Measurements from ENCODE around the gene GTF3C1.
A peak's percentile ranks its signal among the peaks of the same experiment; 100 is the strongest.

Gene GTF3C1

DNA sequence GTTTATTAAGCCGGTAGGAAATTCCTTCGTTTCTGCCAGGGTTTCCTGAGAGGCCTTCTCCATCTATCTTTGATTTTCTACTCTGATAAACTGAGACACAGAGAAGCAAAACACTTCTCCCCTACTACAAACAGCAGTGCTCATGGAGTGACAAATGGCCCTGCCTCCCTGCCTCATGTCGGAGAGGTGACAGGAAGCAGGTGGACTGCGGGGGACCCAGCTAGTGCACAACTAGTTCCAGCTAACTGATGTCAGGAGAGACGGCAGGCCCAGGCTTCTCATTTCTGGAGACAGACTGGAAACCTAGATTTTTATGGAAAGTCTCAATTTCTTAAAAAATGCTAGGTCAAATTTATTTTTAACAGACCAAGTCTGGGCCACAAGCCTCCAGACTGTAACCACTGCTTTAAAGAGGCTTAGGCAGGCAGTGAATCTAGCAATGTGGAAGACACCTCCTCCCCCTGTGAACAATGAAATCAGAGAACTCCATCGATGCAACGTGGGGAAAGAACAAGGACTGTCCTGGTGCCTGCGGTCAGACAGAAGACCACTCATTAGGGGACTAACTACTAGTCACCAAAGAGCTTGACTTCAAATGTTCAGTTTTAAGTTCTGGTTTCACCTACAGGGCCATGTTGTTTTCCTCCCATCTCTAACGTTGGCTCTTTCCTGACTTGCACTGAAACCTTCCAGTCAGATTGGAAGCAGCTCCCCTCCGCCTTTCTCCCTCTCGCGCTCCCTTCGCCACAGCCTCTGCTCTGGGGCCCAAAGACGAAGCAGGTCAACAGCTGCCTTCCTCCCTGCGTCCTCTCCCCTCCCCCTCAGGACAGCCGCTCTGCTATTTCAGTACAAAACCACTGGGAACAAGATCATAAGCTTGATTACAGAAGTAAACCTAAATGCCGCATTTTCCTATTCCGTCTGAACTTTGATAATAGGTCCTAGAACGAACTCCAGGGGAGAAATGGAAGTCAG lies 17.6 kb downstream of the GTF3C1 start:
- H3K27ac ChIP-seq: no peak overlapping the region
- TF ChIP-seq ZFX (IDR thresholded peaks at IDR 0.05): no peak
- TF ChIP-seq, protein P1, sequence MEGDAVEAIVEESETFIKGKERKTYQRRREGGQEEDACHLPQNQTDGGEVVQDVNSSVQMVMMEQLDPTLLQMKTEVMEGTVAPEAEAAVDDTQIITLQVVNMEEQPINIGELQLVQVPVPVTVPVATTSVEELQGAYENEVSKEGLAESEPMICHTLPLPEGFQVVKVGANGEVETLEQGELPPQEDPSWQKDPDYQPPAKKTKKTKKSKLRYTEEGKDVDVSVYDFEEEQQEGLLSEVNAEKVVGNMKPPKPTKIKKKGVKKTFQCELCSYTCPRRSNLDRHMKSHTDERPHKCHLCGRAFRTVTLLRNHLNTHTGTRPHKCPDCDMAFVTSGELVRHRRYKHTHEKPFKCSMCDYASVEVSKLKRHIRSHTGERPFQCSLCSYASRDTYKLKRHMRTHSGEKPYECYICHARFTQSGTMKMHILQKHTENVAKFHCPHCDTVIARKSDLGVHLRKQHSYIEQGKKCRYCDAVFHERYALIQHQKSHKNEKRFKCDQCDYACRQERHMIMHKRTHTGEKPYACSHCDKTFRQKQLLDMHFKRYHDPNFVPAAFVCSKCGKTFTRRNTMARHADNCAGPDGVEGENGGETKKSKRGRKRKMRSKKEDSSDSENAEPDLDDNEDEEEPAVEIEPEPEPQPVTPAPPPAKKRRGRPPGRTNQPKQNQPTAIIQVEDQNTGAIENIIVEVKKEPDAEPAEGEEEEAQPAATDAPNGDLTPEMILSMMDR (conservative IDR thresholded peaks at IDR 0.05): no peak

DNA sequence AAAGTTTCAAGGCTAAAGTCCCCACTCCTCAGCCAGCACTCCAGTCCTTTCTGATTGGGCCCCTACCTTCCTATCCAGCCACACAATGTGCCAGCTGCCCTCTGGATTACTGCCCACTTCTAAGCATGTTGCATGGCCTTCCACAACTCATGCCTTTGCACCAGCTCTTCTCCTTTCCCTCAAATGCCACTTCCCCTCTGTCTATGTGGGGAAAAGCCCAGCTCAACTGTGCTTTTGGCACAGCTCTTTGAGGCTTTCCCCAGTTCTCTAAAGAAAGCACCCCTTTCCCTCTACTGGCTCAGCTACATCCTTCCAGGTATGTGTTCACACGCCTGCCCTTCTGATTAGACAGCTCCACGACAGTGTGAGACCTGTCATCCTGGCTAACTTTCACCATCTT lies 18.5 kb downstream of the GTF3C1 start:
- H3K27ac ChIP-seq: no peak overlapping the region
- TF ChIP-seq ZFX (IDR thresholded peaks at IDR 0.05): no peak
- TF ChIP-seq, protein P1 (conservative IDR thresholded peaks at IDR 0.05): no peak

DNA sequence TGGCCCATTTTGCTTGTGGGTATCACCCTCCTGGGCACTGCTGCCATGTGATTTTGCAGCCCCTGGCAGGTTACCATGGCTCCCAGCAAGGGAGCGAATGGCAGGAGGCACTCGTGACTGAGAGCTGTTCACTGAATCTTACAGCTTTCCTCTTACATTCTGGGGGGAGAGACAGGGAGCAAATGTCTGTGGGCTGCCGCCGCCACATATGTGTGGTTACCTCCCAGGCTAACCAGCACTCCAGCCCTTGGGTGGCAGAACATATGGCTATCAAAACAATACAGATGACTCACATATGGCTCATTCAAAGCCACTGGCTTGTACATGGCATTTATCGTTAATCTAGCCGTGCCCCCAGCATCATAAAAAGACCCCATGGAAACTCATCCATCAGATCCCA lies 19.8 kb downstream of the GTF3C1 start:
- TF ChIP-seq ZFX (IDR thresholded peaks at IDR 0.05): no peak
- H3K27ac ChIP-seq: peak overlapping the region; percentile 66

DNA sequence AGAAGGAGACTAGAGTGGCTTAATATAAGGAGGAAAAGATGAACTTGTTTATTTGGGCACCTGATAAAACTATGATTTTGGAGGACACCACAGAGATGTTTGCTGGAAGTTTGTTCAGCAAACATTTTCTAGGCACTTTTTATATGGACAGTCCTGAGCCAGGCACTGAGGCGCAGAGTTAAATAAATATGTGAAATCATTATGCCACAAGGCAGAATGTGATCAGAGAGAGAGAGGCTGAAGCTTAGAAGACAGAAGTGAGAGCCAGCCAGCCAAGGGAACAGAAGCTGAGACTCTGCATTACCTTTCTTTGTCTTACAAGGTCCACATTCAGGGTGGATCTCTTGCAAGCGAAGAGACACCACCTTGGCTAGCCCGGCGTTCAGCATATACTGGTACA lies 21.4 kb downstream of the GTF3C1 start:
- TF ChIP-seq, protein P1 (conservative IDR thresholded peaks at IDR 0.05): no peak
- TF ChIP-seq ZFX (IDR thresholded peaks at IDR 0.05): no peak
- peak overlapping the region; percentile 66 for H3K27ac ChIP-seq

DNA sequence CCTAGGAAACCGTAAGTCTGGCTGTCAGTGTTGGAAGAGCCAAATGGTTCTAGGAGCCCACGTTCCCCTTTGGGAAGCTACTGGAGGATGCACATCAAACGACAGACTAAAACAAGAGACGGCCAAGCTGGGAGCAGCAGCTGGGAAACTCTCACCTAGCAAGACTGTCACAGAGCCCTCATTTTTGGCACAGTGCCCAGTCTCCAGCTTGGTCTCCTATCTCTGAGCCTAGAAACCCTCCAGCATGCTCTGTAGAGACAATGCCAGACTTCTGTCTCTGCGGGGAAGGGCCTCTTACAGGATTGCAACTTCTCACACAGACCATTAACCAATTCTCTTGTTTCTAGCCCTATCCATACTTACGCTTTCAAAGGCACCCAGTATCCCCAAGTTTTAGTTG lies 23.5 kb downstream of the GTF3C1 start:
- TF ChIP-seq, protein P1 (conservative IDR thresholded peaks at IDR 0.05): no peak
- no peak for TF ChIP-seq ZFX (IDR thresholded peaks at IDR 0.05)
- H3K27ac ChIP-seq: no peak overlapping the region

DNA sequence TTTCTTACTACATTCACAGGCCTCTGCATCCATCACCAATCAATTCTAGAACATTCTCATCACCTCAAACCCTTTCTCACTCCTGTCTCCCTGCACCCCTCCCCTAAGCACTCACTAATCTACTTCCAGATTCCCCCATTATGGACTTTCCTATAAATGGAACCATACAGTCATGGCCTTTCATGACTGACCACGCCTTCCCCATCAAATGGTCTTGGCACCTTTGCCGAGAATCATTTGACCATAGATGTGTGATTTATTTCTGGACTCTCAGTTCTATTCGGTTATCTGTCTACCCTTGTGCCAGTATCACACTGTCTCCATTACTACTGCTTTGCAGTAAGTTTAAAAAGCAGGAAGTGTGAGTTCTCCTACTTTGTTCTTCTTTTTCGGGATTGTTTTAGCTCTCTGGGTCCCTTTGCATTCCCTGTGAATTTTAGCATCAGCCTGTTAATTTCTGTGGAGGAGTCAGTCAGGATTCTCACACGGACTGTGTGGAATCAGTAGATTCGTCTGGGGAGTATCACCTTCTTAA lies 27.5 kb downstream of the GTF3C1 start:
- no peak for TF ChIP-seq ZFX (IDR thresholded peaks at IDR 0.05)
- TF ChIP-seq, protein P1 (conservative IDR thresholded peaks at IDR 0.05): no peak
- H3K27ac ChIP-seq: no peak overlapping the region

DNA sequence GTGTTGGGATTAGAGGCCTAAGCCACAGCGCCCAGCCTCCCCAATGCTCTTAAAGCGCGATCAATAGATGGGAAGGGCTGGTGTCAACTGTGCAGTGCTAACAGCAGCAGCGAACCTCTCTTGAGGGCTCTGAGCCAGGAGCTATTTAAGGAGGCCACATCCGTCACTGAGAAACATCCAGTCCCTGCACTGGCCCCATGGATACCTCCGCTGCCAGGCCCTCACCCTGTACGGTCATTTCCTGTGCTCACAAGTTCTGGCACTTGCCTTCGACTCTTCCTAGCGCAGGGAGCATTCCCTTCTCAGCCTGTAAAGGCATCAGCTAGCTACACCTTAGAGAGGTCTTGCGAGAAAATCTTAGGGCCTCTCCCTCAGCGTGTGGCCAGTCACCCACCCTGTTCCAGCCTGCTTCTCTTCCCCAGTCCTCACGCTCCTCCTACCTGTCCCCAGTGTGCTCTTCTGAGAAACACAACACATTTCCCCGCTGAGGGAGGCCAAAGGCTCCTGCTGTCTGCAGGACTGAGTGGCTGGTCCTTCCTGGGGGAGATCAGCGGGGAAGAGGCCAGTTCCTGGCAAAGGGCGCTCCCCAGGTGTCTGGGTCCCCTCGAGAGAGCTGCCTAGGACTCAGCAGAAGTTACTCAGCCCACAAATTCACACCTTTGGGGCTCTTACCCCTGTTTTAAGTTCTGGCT lies 28.6 kb downstream of the GTF3C1 start:
- H3K27ac ChIP-seq: no peak overlapping the region
- TF ChIP-seq, protein P1 (conservative IDR thresholded peaks at IDR 0.05): no peak
- no peak for TF ChIP-seq ZFX (IDR thresholded peaks at IDR 0.05)

Measured in C4-2B (cell line).